Mucosa of rectum (tissue), 2 donors: ENCODE data around the gene ELOVL5.

Experiments used
- H3K27ac ChIP-seq, 2 donors: one replicate each; pipeline ENCODE4 v1.7.0; 2013; ENCODE audit warnings: inconsistent platforms in 2 of 2, low read depth in 2 of 2, low read length in 2 of 2
- H3K27me3 ChIP-seq, 2 donors: one replicate each; pipeline ENCODE4 v1.7.0; 2013; ENCODE audit warnings: low read length in 2 of 2; ENCODE audit not compliant: control insufficient read depth in 2 of 2, insufficient read depth in 2 of 2
- H3K36me3 ChIP-seq, 2 donors: one replicate each; pipeline ENCODE4 v1.7.0; 2013; ENCODE audit warnings: low read length in 2 of 2; ENCODE audit not compliant: control insufficient read depth in 2 of 2, insufficient read depth in 2 of 2
- H3K4me1 ChIP-seq, 2 donors: one replicate each; pipeline ENCODE4 v1.7.0; 2013; ENCODE audit warnings: low read length in 2 of 2, mild to moderate bottlenecking in 1 of 2; ENCODE audit not compliant: control insufficient read depth in 2 of 2, insufficient read depth in 2 of 2
- H3K4me3 ChIP-seq, 2 donors: one replicate each; pipeline ENCODE4 v1.7.0; 2013; ENCODE audit warnings: low read length in 2 of 2
- H3K9ac ChIP-seq, 2 donors: one replicate each; pipeline ENCODE4 v1.7.0; 2013; ENCODE audit warnings: low read length in 2 of 2, low read depth in 1 of 2, mild to moderate bottlenecking in 1 of 2
- H3K9me3 ChIP-seq, 2 donors: one replicate each; pipeline ENCODE4 v1.7.0; 2013; ENCODE audit warnings: low read length in 2 of 2; ENCODE audit not compliant: control insufficient read depth in 2 of 2
- donor health status: healthy.
- donor health status: Normal muscosa, but diverticular disease.

The ELOVL5 gene

DNA sequence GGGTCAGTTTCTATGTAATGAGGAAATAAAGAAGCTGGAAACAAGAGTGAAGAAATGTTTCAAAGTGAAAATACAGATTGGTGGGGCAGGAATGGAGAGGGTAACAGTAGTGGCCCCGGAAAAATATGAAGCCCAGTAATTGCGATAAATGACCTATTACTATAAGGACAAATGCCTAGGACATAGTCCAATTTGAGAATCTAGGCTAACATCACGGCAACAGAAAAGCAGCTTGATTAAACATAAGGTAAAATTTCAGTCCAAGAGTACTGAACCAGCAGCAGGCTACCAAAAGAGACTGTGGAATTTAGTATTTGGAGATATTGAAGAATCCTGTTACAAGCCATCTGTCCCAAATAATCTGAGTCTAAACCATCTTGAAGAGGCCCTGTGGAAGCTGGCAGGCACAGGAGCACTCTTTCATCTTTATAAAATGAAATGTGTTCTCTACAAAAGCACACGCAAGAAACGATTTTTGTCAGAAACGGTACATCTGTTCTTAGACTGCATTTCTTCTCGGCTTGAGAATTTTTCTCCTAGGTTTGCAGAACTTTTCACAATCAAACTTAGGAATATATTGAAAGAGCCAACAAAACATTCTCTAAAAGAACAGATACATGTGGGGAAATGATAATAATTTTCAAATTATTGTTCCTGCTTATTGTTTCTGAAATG is 49.3 kb downstream of the ELOVL5 start:
- peaks cover 3 to 10% of the 10 kb centered on the region in 2 donors for H3K4me1 ChIP-seq
- H3K4me3 ChIP-seq, result no peak overlapping the region
- H3K27me3 ChIP-seq, result no peaks in the 10 kb centered on the region
- no peak overlapping the region for H3K9ac ChIP-seq
- H3K27ac ChIP-seq, result no peak overlapping the region
- H3K9me3 ChIP-seq, result no peaks in the 10 kb centered on the region
- H3K36me3 ChIP-seq, result no peaks in the 10 kb centered on the region

DNA sequence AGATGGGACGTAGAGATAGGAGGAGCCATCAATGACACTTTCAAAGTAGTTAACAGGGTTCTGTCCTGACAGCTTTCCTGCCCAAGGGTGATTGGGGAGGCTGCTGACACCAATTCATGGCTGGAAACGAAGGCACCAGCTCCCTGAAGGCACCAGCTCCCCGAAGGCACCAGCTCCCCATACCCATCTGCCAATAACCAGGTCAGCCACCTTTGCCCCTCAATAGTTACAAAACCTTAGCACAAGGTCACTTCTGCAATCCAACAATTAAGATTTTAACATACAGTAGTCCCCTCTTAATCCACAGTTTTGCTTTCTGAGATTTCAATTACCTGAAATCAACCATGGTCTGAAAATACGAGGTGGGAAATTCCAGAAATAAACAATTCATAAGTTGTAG is 51.7 kb downstream of the ELOVL5 start:
- Histone ChIP-seq H3K27me3 (no peaks in the 10 kb centered on the region), H3K36me3 (no peaks in the 10 kb centered on the region), H3K9ac (no peak overlapping the region), H3K4me3 (no peak overlapping the region), H3K9me3 (no peaks in the 10 kb centered on the region), H3K27ac (no peak overlapping the region), H3K4me1 (peaks cover 3 to 10% of the 10 kb centered on the region in 2 donors)

DNA sequence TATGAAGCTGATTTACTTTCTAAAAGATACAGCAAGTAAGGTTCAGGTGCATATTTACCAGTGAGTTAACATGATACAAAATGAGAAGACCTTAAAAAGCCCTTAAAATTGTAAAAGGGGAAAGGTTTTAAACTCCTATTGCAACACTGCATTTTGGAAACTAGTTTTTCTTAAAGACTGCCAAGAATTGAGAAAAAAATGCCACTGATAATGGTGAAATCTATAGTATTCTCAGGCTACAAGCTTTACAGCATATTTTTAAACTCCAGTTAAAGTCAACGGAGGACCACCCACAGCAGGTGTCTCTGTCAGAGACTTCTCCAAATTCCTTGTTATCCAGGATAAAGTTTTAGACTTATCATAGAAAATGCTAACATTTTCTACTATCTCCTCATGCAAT is 53.6 kb downstream of the ELOVL5 start:
- H3K27ac ChIP-seq, result no peak overlapping the region
- H3K4me1 ChIP-seq, result peaks cover 0 to 2% of the 10 kb centered on the region in 2 donors
- H3K4me3 ChIP-seq, result no peak overlapping the region
- no peaks in the 10 kb centered on the region for H3K36me3 ChIP-seq
- no peaks in the 10 kb centered on the region for H3K9me3 ChIP-seq
- no peak overlapping the region for H3K9ac ChIP-seq
- H3K27me3 ChIP-seq, result no peaks in the 10 kb centered on the region

DNA sequence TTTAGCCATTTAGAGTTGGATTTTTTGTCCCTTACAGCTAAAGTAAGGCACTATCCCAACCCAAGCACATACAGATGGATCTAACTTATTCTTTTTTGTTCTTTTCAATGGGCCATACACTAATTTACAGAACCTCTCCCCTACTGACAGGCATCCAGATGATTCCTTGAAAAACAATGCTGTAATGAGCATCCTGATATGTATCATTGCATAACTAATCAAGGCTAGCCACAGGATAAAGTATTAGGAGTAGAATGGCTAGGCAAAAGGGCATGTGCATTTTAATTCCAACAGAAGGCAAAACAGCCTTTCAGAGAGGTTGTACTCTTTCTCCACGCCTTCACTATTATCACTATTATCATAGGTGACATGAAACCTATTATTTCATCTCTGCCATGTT is 54.1 kb downstream of the ELOVL5 start:
- no peaks in the 10 kb centered on the region for H3K36me3 ChIP-seq
- no peaks in the 10 kb centered on the region for H3K27me3 ChIP-seq
- no peak overlapping the region for H3K9ac ChIP-seq
- no peaks in the 10 kb centered on the region for H3K9me3 ChIP-seq
- H3K27ac ChIP-seq, result no peak overlapping the region
- peaks cover 0 to 2% of the 10 kb centered on the region in 2 donors for H3K4me1 ChIP-seq
- H3K4me3 ChIP-seq, result no peak overlapping the region

DNA sequence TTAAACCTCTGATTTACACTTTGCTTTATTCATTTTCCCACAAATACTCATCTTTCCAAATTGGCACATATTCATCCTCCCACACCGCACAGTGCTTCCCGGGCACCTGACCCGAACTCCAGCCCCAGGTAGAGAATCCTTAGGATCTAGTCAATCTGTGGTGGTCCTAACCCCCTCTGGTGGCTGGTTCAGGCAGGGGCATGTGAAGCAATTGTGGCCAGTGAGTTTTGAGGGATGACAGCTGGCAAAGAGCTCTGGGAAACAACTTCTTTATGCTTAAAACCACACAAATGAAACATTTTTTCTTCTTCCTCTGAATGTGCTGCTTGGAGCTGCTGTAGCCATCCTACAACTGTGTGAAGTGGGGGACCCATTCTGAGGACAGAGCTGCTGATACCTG is 54.7 kb downstream of the ELOVL5 start:
- no peaks in the 10 kb centered on the region for H3K27me3 ChIP-seq
- H3K36me3 ChIP-seq, result no peaks in the 10 kb centered on the region
- H3K4me3 ChIP-seq, result no peak overlapping the region
- H3K4me1 ChIP-seq, result peaks cover 0 to 2% of the 10 kb centered on the region in 2 donors
- no peak overlapping the region for H3K27ac ChIP-seq
- no peak overlapping the region for H3K9ac ChIP-seq
- H3K9me3 ChIP-seq, result no peaks in the 10 kb centered on the region

DNA sequence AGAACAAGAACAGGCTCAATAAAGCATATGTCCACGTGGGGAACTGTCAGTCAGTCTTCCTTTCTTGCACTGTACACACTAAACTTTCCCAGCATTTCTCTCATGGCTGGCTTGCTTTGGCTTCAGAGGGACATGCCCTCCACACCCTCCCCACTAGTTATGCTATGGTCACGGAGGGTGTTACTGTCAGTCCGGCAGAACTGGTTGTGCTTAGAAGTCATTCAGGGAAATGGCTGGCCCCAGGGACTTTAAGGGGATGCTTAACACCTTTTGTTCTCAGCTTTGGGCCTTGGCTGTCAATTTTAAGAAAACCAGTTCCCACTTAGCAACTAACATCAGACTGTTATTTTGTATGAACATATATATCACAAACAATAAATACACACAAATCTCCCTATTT is 55.1 kb downstream of the ELOVL5 start:
- Histone ChIP-seq H3K36me3 (no peaks in the 10 kb centered on the region), H3K27me3 (no peaks in the 10 kb centered on the region), H3K9me3 (no peaks in the 10 kb centered on the region), H3K9ac (no peak overlapping the region), H3K27ac (no peak overlapping the region), H3K4me1 (peaks cover 0 to 2% of the 10 kb centered on the region in 2 donors), H3K4me3 (no peak overlapping the region)

DNA sequence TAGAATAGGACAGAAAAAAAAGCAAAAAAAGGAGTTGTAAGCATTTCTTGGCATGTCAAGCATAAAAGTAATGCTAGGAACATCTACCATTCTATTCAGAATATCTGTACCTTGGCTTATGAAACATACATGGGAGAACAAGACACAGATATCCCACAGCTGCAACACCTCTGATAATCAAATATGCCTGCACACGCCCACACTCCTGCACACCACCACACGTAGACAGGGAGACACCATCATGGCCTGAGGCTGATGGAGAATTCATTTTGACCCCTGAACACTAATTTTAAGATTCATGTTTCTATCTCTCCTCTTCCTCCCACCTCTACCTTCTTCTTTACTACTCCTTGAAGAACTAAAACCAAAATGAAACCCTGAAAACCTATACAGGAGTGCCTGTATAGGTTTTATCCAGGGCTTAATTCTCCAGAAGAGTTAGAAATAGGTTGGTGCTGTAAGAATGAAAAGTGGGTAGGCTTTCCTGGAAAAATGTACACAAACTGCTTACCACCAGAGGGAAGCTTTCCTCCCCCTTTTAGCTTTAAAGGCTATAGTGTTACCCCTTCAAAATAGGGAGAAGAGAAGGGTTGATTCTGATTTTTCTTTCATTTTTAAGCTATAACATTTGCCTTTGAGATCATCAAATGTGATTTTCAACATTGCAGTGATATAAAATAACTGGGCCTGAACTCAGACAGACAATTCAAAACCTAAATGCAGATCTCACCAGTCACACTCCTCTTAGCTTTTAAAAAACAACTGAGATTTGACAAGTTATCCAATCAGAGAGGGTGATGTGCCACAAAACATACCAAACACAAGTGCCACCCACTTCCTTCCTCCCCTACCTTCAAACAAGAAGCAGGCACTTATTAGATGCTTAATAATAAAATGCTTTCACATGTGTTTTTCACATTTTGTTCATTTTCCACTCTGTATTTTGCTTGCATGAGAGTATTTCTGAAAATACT is 57.9 kb downstream of the ELOVL5 start:
- H3K9ac ChIP-seq, result no peak overlapping the region
- no peaks in the 10 kb centered on the region for H3K4me1 ChIP-seq
- no peaks in the 10 kb centered on the region for H3K9me3 ChIP-seq
- H3K4me3 ChIP-seq, result no peak overlapping the region
- H3K27ac ChIP-seq, result no peak overlapping the region
- no peaks in the 10 kb centered on the region for H3K36me3 ChIP-seq
- no peaks in the 10 kb centered on the region for H3K27me3 ChIP-seq

DNA sequence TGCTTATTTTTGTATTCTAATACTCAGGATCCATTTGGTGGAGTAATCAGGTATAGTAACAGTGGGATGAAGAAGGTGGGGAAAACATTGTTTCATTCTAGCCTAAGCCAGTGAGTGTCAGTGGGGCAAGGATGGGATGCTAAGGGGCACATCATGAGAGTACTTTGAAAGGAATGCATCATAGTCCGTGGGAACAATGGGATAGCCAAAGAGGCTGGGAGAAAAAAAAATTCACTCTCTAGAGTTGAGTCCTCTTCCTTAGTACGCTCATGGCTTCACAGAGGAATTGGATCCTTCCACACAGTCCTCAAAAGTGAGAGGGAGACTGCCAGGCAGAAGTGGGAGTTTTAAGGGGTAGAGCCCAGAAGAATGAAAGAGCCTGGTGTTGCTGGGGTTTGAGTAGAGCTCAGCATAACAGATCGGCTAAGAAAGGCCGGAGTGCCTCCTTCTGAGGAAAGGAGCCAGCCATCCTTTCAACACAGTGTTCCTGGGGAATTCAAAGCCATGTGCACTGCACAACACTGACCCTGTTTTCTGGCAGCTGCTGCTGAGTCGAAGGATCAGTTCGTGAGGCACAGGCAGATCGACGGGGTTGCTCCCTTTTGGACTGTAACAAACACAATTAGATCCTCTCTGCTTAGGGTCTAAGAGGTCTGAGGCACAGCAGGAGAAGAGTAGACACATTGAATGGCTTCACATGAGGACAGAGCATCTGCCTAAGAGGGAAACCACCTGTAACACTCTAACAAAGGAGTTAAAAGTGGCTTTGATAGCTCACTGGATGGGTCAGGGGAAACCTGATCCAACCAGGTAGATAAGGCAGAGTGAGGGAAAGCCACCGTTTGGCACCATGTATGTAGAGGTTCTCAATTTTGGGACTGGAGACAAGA is 61.2 kb downstream of the ELOVL5 start:
- Histone ChIP-seq H3K9ac (no peak overlapping the region), H3K27ac (no peak overlapping the region), H3K4me1 (no peaks in the 10 kb centered on the region), H3K36me3 (no peaks in the 10 kb centered on the region), H3K27me3 (no peaks in the 10 kb centered on the region), H3K9me3 (no peaks in the 10 kb centered on the region), H3K4me3 (no peak overlapping the region)

DNA sequence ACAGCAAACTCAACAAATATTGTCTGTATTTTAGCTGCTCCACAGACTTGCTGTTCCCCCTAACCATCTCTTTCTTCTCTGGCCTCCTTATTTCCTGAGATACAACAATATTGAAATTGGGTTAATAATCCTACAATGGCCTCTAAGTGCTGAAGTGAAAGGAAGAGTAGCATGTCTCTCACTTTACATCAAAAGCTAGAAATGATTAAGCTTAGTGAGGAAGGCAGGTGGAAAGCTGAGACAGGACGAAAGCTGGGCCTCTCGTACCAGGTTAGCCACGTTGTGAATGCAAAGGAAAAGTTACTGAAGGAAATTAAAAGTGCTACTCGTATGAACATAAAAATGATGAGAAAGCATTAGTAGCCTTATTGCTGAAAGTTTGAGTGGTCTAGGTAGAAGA is 63.8 kb downstream of the ELOVL5 start:
- Histone ChIP-seq H3K9me3 (no peaks in the 10 kb centered on the region), H3K27ac (no peak overlapping the region), H3K36me3 (no peaks in the 10 kb centered on the region), H3K9ac (no peak overlapping the region), H3K4me3 (no peak overlapping the region), H3K4me1 (no peaks in the 10 kb centered on the region), H3K27me3 (no peaks in the 10 kb centered on the region)
